GM21447 (cell line): Measurements from ENCODE around the gene ZFTA.

Experiments
- ATAC-seq: cut with Tn5 transposase; IDR thresholded peaks from one replicate; pipeline ENCODE4 v1.9.1; 2021; ENCODE audit not compliant: unreplicated experiment

Gene ZFTA

GRCh38 chr11:63756919-63757761, 11.4 kb downstream of the ZFTA start:
- ATAC-seq, result no peak

GRCh38 chr11:63749624-63750023, 19.0 kb downstream of the ZFTA start:
- no peak for ATAC-seq

GRCh38 chr11:63747011-63747410, 21.6 kb downstream of the ZFTA start:
- no peak for ATAC-seq

- no peak for ATAC-seq
These were observed 23.0 kb downstream of the ZFTA start for GRCh38 chr11:63745304-63746170.

- no peak for ATAC-seq
These were observed 29.7 kb downstream of the ZFTA start for GRCh38 chr11:63738720-63739360.

- ATAC-seq, result no peak
These were observed 30.9 kb downstream of the ZFTA start for GRCh38 chr11:63737718-63738117.

GRCh38 chr11:63736864-63737263, 31.7 kb downstream of the ZFTA start:
- ATAC-seq, result no peak

GRCh38 chr11:63729326-63729725, 39.2 kb downstream of the ZFTA start:
- ATAC-seq, result no peak

- no peak for ATAC-seq
These were observed 48.0 kb downstream of the ZFTA start for GRCh38 chr11:63720611-63721010.

- ATAC-seq, result no peak
These were observed 48.6 kb downstream of the ZFTA start for GRCh38 chr11:63719987-63720386.

GRCh38 chr11:63719001-63719400, 49.6 kb downstream of the ZFTA start:
- no peak for ATAC-seq
